HG03558 (cell line): ENCODE results near the gene RCAN2.
"Not testable (repeated sequence)": the region's sequence is repeated elsewhere in the genome, so short reads cannot be mapped to it uniquely, and the experiment has no call there.

ENCODE experiments used
- ATAC-seq: cut with Tn5 transposase; IDR thresholded peaks from one replicate; pipeline ENCODE4 v1.9.1; 2021; ENCODE audit warnings: moderate number of reproducible peaks; ENCODE audit not compliant: unreplicated experiment; ENCODE audit errors: extremely low read depth

RCAN2 gene

GRCh38 chr6:46352541-46353268 lies 138.5 kb downstream of the RCAN2 start:
- ATAC-seq: no peak

GRCh38 chr6:46350714-46351113 lies 140.5 kb downstream of the RCAN2 start:
- no peak for ATAC-seq

- ATAC-seq: no peak
Measured at GRCh38 chr6:46347669-46348068, 143.6 kb downstream of the RCAN2 start.

- ATAC-seq: no peak
Measured at GRCh38 chr6:46340246-46340645, 151.0 kb downstream of the RCAN2 start.

- ATAC-seq: no peak
Measured at GRCh38 chr6:46338131-46338530, 153.1 kb downstream of the RCAN2 start.

- ATAC-seq: no peak
Measured at GRCh38 chr6:46334442-46334841, 156.8 kb downstream of the RCAN2 start.

GRCh38 chr6:46333481-46333880 lies 157.8 kb downstream of the RCAN2 start:
- ATAC-seq: no peak

- not testable (repeated sequence) for ATAC-seq
Measured at GRCh38 chr6:46332448-46332847, 158.8 kb downstream of the RCAN2 start.

GRCh38 chr6:46331461-46331860 lies 159.8 kb downstream of the RCAN2 start:
- no peak for ATAC-seq

GRCh38 chr6:46329568-46329967 lies 161.7 kb downstream of the RCAN2 start:
- no peak for ATAC-seq

GRCh38 chr6:46327779-46328178 lies 163.5 kb downstream of the RCAN2 start:
- no peak for ATAC-seq

GRCh38 chr6:46325561-46326530 lies 165.4 kb downstream of the RCAN2 start:
- no peak for ATAC-seq

- ATAC-seq: no peak
Measured at GRCh38 chr6:46324706-46325105, 166.5 kb downstream of the RCAN2 start.

GRCh38 chr6:46323966-46324622 lies 167.2 kb downstream of the RCAN2 start:
- ATAC-seq: no peak

GRCh38 chr6:46323312-46323965 lies 167.8 kb downstream of the RCAN2 start:
- ATAC-seq: no peak

- no peak for ATAC-seq
Measured at GRCh38 chr6:46320505-46320904, 170.7 kb downstream of the RCAN2 start.

- no peak for ATAC-seq
Measured at GRCh38 chr6:46315589-46315988, 175.7 kb downstream of the RCAN2 start.

GRCh38 chr6:46312654-46313053 lies 178.6 kb downstream of the RCAN2 start:
- ATAC-seq: no peak

GRCh38 chr6:46310196-46310595 lies 181.1 kb downstream of the RCAN2 start:
- ATAC-seq: no peak

- no peak for ATAC-seq
Measured at GRCh38 chr6:46306431-46306830, 184.8 kb downstream of the RCAN2 start.
